GM18520 (cell line): Measurements from ENCODE around the gene VARS2.
"Not testable (repeated sequence)": the region's sequence is repeated elsewhere in the genome, so short reads cannot be mapped to it uniquely, and the experiment has no call there.

Experiments
- ATAC-seq: cut with Tn5 transposase; IDR thresholded peaks from one replicate; pipeline ENCODE4 v1.9.1; 2021; ENCODE audit not compliant: unreplicated experiment

The VARS2 gene

DNA sequence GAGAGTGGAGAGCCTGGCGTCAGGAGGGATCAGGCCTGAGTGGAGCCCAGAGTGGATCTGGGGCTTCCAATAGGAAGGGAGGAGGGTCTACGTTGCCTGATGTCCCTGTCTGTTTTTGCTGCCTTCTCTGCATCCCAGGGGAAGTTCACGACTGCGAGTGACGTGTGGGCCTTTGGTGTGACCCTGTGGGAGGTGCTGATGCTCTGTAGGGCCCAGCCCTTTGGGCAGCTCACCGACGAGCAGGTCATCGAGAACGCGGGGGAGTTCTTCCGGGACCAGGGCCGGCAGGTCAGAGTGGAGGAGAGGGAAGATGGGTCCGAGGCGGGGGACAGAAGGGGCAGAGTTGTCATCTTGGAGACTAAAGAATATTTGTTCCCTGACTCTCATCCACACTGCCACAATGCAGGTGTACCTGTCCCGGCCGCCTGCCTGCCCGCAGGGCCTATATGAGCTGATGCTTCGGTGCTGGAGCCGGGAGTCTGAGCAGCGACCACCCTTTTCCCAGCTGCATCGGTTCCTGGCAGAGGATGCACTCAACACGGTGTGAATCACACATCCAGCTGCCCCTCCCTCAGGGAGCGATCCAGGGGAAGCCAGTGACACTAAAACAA is 15.2 kb upstream of the VARS2 start:
- ATAC-seq, result no peak

DNA sequence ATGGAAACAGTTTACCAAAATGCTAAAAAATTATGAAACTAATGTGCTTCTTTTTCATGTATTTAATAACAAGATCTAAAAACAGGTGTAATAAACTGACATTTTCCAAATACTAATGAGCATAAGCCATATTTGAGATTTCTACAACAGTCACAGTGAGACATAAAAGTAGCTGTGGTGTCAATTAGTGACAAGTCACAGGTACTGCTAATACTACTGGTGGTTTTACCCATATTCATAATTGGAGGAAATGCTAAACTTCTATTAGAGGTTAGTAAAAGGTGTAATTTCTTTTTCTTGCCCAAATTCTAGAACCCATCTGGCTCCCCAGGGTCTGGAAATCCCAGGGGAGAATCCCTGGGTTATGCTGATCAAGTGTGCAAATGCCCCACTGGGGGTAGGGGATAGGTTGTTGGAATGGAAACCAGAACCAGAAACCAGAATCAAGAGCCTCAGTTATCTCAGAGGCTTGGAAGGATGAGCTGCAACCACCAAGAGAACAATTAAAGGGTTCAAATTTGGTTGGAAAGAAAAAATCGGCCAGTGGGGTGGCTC is 13.1 kb upstream of the VARS2 start:
- ATAC-seq, result no peak

DNA sequence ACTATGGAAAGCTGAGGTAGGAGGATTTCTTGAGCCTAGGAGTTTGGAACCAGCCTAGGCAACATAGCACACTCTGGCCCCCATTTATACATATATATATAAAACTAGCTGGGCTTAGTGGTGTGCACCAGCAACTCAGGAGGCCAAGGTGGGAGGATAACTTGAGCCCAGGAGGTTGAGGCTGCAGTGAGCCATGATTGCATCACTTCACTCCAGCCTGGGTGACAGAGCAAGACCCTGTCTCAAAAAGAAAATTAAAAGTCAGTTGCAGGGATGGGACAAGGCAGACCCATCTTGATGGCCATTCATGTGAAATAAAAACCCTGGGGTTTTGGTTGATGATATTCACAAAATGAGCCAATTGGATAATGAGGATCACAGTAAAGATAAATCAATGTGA is 12.6 kb upstream of the VARS2 start:
- no peak for ATAC-seq

DNA sequence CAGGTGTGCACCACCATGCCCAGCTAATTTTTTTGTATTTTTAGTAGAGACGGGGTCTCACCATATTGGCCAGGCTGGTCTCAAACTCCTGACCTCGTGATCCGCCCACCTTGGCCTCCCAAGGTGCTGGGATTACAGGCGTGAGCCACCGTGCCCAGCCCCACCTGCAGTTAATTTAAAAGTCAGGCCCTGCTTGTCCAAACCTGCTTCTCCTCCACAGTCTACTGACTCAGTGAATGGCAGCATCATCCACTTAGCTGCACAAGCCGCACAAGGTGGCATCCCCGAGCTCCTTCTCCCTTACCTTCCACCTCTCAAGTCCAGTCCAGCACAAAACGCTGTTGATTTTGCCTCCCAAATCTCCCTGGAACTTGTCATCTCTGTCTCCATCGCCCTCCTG is 11.8 kb upstream of the VARS2 start:
- ATAC-seq, result not testable (repeated sequence)

DNA sequence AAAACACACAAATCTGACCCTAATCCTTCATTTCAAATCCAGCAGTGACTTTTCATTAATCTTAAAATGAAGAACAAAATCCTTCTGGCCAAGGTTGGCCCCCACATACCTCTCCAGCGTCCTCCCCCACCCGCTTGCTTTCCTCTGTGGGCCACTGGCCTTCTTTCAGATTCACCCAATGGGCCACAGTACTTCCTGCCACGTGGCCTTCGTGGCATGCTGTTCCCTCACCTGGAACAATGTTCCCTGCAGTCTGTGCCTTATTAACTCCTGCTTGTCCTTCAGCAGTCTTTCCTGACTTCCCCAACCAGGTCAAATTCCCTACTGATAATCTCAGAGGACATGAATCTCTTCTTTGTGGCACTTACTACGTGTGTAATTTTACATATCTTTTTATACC is 11.3 kb upstream of the VARS2 start:
- ATAC-seq, result no peak

DNA sequence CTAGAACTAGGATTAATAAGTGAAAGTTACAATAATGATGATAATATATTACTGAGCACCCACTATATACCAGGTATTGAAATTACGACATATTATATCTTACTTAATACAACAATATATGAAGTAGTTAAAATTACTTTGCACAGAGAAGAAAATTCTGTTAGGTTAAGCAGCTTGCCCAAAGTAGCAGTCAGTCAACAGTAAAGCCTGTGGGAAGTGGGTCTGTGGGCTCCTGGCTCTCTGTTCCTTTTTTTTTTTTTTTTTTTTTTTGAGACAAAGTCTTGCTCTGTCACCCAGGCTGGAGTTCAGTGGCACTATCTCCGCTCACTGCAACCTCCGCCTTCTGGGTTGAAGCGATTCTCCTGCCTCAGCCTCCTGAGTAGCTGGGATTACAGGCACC is 10.8 kb upstream of the VARS2 start:
- no peak for ATAC-seq

DNA sequence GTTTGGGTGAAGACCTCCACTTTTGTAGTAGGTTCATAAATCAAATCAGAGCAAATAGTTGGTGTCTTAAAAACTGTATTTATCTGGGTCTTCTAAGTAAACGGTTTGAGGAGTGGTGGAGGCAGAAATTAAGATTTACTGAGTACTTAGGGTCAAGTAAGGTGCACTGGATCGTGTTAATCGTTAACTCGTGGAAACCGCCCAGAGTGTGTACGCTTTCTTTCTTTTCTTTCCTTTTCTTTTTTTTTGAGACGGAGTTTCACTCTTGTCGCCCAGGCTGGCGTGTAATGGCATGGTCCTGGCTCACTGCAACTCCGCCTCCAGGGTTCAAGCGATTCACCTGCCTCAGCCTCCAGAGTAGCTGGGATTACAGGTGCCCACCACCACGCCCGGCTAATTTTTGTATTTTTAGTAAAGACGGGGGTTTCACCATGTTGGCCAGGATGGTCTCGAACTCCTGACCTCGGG is 6.7 kb upstream of the VARS2 start:
- ATAC-seq, result not testable (repeated sequence)

DNA sequence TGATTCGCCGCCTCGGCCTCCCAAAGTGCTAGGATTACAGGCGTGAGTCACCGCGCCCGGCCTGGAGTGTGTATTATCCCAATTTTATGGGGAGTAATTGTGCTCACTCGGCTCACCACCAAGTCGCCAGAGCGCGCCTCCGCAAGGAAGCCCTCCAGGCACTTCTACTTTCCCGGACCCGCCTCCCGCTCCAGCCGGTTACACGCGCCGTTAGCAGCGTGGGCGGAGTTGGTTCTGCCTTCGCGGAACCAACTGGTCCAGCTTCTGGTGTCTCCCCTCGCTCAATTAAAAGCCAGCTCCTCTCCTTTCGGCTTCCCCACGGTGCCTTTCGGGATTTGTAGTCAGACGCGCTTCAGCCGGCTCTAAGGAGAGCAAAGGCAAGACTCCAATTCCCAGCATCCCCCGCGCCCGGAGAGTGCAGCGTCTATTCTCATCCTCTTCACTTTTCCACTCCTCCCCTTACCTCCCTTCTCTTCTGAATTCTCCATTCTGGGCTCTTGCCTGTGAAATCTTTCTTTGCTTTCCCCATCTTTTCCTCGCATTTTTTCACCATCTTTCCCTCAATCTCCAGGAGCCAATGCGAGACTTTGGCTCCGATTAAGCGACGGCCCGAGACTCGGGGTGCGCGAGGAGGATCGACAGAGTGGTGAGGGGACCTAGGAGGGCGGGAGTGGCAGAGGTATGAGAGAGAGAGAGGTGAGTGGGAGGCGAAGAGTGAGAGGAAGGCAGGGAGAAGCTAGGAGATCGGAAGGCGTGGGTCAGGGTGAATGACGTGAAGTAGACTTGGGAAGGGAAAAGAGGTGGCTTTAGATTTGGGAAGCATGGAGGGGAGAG is 6.1 kb upstream of the VARS2 start, which contains the start of gene GTF2H4:
Gene GTF2H4, plus strand, starts transcription at position 450 of the 834 bp plus-strand sequence.
- peak; percentile 94 for ATAC-seq

DNA sequence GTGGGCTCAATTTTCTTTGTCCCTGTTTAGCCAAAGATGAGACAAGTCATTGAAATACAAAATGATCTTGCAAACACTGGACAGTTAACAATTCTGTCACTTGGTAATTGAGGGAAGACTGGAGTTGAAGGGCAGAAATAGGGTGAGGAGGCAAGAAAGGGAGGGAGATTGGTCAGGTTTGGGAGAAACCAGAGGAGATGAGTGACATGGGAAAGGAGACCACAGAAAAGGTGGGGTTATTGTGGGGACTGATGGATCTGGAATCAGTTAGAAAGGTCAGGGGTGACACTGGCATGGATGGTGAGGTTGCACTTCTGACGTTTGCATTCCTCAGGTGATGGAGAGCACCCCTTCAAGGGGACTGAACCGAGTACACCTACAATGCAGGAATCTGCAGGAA is 5.3 kb upstream of the VARS2 start:
- ATAC-seq, result no peak

DNA sequence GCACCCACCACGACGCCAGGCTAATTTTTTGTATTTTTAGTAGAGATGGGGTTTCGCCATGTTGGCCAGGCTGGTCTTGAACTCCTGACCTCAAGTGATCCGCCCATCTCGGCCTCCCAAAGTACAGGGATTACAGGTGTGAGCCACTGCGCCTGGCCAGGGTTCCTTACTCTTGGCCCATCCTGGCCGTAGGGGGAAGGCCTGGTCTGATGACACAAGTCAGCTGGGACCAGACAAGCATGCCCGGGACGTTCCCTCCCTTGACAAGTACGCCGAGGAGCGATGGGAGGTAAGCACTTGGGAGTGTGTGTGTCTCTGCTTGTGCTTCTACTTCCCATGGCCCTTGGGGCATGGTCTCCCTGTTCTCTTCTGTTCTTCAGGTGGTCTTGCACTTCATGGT is 3.6 kb upstream of the VARS2 start:
- ATAC-seq, result not testable (repeated sequence)

DNA sequence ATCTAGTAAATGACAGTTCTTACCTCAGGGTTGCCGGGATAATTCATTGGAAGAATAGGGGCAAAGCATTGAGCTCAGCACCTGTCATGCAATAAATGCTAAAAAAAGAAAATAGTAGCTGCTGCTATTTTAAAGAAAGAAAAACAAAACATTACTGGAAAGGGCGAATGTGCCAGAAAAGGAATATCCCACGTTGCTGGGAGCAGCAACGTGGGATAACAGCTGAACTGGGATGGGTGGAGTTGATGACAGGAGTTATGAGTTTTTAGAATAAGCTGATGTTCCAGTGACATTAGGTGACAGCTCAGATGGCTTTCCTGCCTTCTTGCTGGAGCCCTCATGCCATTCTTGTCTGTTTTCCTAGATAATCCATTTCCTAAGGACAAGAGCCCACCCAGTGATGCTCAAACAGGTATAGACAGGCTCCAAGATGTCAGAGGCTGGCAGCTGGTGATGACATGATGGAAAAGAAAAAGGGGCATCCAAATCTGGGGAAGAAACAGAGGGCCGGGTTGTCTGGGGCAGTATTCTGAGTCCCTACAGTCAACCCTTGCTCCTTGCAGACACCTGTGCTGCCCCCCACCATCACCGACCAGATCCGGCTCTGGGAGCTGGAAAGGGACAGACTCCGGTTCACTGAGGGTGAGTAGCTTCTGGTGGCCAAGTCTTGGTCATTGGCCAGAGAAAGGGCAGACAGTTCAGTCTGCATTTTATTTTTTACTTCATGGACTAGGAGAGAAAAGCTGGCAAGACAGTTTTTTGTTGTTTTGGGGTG is 1.1 kb upstream of the VARS2 start:
- ATAC-seq, result no peak

DNA sequence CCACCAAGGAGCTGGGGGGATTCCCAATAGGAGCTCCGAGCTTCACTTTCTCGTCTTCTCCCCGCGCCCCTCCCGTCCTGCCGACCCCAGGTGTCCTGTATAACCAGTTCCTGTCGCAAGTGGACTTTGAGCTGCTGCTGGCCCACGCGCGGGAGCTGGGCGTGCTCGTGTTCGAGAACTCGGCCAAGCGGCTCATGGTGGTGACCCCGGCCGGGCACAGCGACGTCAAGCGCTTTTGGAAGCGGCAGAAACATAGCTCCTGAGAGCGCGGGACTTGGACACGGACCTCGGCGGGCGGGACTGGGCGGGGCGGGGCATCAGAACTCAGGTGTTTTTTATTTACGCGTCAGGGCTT is 340 bp upstream of the VARS2 start:
- no peak for ATAC-seq

DNA sequence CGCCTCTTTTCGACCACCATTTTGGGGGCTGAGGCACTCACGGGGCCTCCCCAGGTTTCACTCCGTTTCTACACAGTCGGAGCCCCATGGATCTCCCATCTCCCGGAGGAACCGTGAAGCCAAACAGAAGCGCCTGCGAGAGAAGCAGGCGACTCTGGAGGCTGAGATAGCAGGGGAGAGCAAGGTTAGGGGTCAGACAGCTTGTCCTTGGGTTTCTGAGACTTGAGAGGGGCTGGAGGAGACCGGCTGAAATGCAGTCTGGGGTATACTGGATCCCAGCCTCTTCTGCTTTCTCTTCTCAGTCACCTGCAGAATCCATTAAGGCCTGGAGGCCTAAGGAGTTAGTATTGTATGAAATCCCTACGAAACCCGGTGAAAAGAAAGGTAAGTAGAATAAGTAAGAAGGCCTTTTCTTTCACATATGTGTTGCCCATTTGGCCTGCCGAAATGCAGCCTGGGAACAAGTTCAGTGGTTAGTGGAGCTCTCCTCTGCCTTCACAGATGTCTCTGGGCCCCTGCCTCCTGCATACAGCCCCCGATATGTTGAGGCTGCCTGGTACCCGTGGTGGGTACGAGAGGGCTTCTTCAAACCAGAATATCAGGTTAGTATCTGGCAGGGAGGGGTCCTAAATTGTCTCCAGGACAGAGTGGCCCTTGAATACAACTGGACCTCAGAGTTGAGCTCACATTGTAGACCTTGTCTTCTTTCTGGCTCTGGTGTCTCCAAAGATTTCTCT is 984 bp downstream of the VARS2 start:
- ATAC-seq, result no peak

DNA sequence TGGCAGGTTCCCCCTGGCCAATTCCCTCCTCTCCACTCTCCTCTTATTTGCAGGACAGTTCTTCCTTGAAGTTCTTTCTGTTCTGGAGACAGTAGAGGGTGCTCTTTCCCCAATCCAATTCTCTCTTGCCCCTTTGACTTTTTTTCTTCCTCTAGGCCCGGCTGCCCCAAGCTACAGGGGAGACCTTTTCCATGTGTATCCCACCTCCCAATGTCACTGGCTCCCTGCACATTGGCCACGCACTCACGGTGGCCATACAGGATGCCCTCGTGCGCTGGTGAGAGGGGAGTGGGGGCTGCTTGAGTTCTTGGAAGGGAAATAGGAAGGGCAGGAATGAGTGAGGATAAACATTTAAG is 1.5 kb downstream of the VARS2 start:
- no peak for ATAC-seq

DNA sequence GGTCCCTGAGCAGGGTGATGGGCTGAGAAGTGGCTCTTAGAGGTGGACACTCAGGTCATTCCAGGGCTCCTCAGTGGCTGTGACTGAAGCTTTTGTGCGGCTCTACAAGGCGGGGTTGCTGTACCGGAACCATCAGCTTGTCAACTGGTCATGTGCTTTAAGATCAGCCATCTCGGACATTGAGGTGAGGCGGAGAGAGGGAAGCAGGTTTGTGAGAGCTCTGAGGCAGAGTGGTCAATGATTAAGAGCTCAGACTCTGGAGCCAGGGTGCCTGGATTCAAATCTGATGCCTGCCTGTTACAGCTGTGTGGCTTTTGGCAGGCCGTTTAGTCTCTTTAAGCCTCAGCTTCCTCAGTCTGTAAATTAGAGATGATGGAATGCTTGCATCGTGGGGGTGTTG is 3.0 kb downstream of the VARS2 start:
- no peak for ATAC-seq

DNA sequence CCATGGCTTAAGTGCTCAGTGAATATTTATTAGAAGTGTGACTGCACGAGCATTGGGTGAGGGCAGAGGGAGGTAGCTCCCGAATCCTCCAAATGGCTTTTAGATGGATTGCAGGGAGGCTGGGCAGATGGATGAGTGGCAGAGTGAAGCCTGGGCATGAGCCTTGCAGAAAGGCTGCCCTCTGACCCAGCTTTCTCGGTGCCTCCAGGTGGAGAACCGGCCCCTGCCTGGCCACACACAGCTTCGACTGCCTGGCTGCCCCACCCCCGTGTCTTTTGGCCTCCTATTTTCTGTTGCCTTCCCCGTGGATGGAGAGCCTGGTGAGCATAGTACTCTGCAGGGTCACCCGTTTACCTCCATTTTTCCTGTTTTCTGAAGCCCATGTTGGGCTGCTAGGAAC is 3.4 kb downstream of the VARS2 start:
- ATAC-seq, result no peak

DNA sequence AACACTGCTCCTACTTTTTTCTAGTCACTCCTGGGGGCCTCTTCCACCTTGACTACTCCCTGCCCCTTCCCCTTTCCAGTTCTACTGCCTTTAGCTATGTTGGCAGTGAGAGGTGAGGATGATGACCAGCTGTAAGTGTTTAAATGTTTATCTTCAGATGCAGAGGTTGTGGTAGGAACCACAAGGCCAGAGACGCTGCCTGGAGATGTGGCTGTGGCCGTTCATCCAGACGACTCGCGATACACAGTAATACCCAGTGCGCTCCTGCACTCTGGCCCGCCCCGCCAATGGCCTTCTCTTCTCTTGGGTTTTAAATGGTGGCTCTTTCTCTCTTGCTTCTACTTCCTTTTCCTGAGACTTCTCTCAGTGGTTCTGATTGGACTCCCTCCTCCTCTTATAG is 4.6 kb downstream of the VARS2 start:
- no peak for ATAC-seq

DNA sequence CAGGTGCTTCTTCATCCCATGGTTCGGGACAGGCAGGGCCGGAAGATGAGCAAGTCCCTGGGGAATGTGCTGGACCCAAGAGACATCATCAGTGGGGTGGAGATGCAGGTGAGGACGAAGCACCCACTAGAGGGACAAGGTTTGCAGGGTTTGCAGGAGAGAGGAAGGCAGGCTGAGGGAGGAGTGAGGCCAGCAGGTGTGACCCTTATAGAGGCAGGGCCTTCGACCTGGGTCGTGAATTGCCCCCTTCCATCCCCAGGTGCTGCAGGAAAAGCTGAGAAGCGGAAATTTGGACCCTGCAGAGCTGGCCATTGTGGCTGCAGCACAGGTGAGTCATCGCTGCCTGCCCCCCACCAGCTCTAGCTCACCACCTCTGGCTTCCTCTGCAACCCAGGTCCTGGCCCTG is 8.4 kb downstream of the VARS2 start:
- ATAC-seq, result no peak

DNA sequence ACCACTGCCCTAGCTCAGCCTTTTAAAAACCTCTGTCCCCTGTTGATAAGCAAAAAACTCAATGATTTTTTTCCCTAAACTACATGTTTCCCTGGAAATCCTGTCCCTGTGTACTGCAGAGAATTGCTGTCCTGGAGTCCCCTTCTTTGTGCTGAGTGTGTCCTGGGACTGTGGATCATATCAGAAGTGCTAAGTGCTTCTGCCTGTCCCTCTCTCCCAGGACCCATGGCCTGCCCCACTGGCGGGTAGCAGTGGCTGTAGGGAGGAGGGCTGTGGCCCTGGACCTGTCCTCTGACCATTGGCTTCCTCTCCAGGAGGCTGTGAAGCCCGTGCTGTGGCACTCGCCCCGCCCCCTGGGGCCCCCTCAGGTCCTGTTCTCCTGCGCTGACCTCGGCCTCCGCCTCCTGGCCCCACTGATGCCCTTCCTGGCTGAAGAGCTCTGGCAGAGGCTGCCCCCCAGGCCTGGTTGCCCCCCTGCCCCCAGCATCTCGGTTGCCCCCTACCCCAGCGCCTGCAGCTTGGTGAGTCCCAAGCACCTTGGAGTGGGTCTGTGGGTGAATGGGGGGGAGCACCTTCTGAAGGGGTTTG is 10.1 kb downstream of the VARS2 start:
- ATAC-seq, result not testable (repeated sequence)

DNA sequence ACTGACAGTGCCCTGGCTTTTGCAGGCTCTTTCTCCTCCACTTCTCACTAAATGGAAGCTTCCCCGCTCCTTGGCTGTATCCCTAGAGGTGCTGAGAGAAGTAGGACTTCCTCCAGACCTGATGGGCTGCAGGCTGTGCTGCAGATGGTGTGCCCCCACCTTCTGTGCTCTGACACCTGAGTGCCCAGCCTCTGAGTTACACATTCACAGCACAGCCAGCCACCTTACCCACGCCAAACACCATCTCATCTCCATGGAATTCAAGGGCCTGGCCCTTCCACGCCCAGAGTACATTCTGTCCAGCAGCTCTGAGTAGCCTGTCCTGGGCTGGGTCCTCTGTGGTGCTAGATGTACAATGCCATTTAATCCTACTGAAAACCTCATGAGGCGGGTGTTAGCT is 12.6 kb downstream of the VARS2 start:
- no peak for ATAC-seq

DNA sequence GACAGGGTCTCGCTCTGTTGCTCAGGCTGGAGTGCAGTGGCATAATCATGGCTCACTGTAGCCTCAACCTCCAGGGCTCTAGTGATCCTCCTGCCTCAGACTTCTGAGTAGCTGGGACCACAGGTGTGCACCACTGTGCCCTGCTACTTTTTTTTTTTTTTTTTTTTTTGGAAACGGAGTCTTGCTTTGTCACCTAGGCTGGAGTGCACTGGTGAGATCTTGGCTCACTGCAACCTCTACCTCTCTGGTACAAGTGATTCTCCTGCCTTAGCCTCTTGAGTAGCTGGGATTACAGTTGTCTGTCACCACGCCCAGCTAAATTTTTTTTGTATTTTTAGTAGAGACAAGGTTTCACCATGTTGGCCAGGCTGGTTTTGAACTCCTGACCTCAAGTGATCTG is 13.0 kb downstream of the VARS2 start:
- ATAC-seq, result not testable (repeated sequence)
